GM12801 (cell line): ENCODE measurements around the gene ERCC6L2.

Experiments used
- CTCF ChIP-seq: IDR thresholded peaks from one replicate; pipeline ENCODE4 v1.5.1; 2011; ENCODE audit warnings: control low read depth; ENCODE audit not compliant: insufficient read length; ENCODE audit errors: extremely low read depth

The ERCC6L2 gene

DNA sequence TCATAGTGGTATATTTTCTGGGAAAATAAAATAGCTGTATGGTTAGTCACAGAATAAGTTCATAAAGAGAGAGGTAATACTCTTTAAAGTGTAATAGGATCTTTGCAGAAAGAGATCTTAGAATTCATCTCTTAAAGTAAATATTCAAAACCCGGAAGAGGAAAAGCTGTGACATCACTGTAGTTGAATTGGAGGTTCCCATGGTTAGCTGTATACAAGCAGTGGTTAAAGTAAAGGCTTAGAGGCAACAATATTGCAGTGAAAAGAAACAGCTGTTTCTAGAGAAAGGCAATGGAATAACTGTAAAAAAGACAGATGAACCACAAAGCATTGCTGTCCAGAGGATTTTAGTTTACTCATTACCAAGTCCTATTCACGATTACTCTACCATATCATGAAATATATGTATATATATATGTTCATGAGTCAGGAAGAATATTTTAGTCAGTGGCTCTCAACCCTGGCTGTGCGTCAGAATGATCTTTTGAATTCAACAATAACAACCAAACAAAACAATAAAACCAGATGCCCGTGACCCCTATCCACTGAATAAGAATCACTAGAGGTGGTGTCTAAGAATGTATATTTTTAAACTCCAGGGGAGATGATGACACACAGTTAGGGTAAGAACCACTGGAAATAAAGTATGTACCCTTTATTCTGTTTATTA lies 4.7 kb downstream of the ERCC6L2 start:
- no peak for TF ChIP-seq CTCF

GRCh38 chr9:95887926-95888497 lies 12.5 kb downstream of the ERCC6L2 start:
- no peak for TF ChIP-seq CTCF

DNA sequence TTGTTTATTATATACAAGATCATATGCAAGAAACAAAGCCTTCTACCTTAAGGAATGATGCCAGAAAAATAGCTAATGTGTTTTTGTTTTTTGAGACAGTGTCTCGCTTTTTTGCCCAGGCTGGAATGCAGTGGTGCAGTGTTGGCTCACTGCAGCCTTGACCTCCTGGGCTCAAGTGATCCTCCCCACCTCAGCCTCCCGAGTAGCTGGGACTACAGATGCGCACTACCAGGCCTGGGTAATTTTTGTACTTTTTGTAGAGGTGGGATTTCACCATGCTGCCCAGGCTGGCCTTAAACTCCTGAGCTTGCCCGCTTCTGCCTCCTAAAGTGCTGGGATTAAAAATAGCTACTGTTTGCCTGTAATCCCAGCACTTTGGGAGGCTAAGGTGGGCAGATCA lies 15.1 kb downstream of the ERCC6L2 start:
- TF ChIP-seq CTCF, result no peak

DNA sequence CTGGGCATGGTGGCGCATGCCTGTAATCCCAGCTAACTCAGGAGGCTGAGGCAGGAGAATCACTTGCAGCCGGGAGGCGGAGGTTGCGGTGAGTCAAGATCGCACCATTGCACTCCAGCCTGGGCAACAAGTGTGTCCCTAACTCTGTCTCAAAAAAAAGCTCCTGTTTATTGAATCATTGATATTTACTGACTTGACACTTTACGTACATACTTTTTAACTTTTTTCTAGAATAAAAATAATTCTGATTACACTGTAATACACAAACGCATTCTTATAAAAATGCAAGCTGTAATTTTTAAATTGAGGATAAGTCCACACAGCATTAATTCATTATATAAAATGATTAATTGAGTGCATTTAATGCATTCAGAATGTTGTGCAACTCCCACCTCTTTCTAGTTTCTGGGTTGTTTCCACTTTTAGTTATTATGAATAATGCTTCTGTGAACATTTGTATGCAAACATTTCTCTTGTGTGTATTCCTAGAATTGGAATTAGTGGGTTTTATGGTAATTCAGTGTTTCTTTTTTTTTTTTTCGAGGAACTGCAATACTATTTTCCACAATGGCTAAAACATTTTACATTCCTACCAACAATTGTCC lies 15.7 kb downstream of the ERCC6L2 start:
- TF ChIP-seq CTCF, result no peak

GRCh38 chr9:95892690-95893089 lies 17.2 kb downstream of the ERCC6L2 start:
- no peak for TF ChIP-seq CTCF

DNA sequence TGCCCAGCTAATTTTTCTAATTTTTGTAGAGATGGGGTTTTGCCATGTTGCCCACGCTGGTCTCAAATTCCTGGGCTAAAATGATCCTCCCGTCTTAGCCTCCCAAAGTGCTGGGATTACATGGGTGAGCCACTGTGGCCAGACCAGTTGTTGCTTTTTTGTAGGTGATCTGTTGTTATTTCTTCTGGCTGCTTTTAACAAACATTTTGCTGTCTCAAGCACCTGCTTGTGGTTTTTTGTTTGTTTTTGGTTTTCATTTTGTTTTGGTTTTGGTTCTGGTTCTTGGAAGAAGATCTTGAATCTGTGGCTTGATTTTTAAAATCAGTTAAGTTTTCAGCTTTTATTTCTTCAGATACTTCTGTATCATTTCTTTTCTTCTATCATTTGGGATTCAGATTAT lies 21.1 kb downstream of the ERCC6L2 start:
- TF ChIP-seq CTCF, result no peak

GRCh38 chr9:95901506-95901905 lies 26.0 kb downstream of the ERCC6L2 start:
- TF ChIP-seq CTCF, result no peak
